Neural progenitor cell (in vitro differentiated cells): ENCODE measurements around the gene CD83.

ENCODE experiments used
- CTCF ChIP-seq: fragments of 200-600 bp; sonication (generic); IDR thresholded peaks from 2 replicates; pipeline ENCODE4 v1.5.1; 2017; ENCODE audit warnings: antibody characterized with exemption, mild to moderate bottlenecking
- EZH2phosphoT487 ChIP-seq: fragments of 200-600 bp; sonication (generic); IDR thresholded peaks from 2 replicates; pipeline ENCODE4 v1.6.1; 2017; ENCODE audit warnings: antibody characterized with exemption

- TF ChIP-seq CTCF = no peak
- no peak for TF ChIP-seq EZH2phosphoT487
Observed at GRCh38 chr6:14151773-14152172, 34.2 kb downstream of the CD83 start.
